SK-N-SH (cell line): Measurements from ENCODE around the gene FAM107B. TPM values are rescaled to one million over a fixed set of nuclear protein-coding genes. Genes with fewer than 3 reads are reported as not detected.

ENCODE experiments used
- CTCF ChIA-PET: fragments of 300-600, 350-600 bp; formaldehyde crosslinking; extraction: SDS; loops from one replicate; lab custom pipeline; 2021; lab: Yijun Ruan, JAX
- POLR2A ChIA-PET: fragments of 350-600 bp; sonication (Branson Sonifier 250); formaldehyde crosslinking; extraction: SDS; loops from one replicate; lab custom pipeline; 2020; ENCODE audit warnings: antibody characterized with exemption, inconsistent platforms; lab: Yijun Ruan, JAX
- DNase-seq: peaks from one replicate; pipeline ENCODE4 v3.0.0; 2012
- H2AFZ ChIP-seq: fragments of 200-600 bp; sonication (generic); 2 replicates; pipeline ENCODE4 v1.8.1; 2016; ENCODE audit warnings: antibody characterized with exemption, mild to moderate bottlenecking, low read depth
- H3F3A ChIP-seq: fragments of 200-600 bp; sonication (generic); replicated peaks from 2 replicates; pipeline ENCODE3; 2016; ENCODE audit warnings: antibody characterized with exemption, mild to moderate bottlenecking; ENCODE audit not compliant: insufficient read depth
- H3K27ac ChIP-seq, 2 experiments: fragments of 200-500 bp in 1 of 2; fragments of 200-600 bp in 1 of 2; sonication (Bioruptor generic) in 1 of 2; sonication (generic), shearing (Covaris generic) in 1 of 2; 2 replicates each; pipeline versions ENCODE4 v1.5.1 to v1.6.1; 2014 to 2016; ENCODE audit warnings: low read depth in 2 of 2, inconsistent platforms in 1 of 2, low read length in 1 of 2, mild to moderate bottlenecking in 1 of 2, mixed read lengths in 1 of 2
- H3K27me3 ChIP-seq: fragments of 200-600 bp; sonication (generic), shearing (Covaris generic); 2 replicates; pipeline ENCODE4 v1.6.1; 2016; ENCODE audit warnings: mixed run types; ENCODE audit not compliant: insufficient read depth
- H3K36me3 ChIP-seq, 2 experiments: fragments of 200-500 bp in 1 of 2; fragments of 200-600 bp in 1 of 2; sonication (Bioruptor generic) in 1 of 2; sonication (generic) in 1 of 2; replicated peaks in 1 of 2; 2 replicates each; pipeline versions ENCODE3 to v1.5.1; 2014 to 2016; ENCODE audit warnings: low read length in 1 of 2, mild to moderate bottlenecking in 1 of 2; ENCODE audit not compliant: insufficient read depth in 2 of 2, control insufficient read depth in 1 of 2
- H3K4me1 ChIP-seq, 2 experiments: fragments of 200-500 bp in 1 of 2; fragments of 200-600 bp in 1 of 2; sonication (Bioruptor generic) in 1 of 2; sonication (generic), shearing (Covaris generic) in 1 of 2; 2 replicates each; pipeline versions ENCODE4 v1.5.1 to v1.6.1; 2014 to 2016; ENCODE audit warnings: low read depth in 1 of 2, low read length in 1 of 2, mixed run types in 1 of 2; ENCODE audit not compliant: insufficient read depth in 2 of 2, control insufficient read depth in 1 of 2
- H3K4me2 ChIP-seq: fragments of 200-600 bp; sonication (generic), shearing (Covaris generic); 2 replicates; pipeline ENCODE4 v1.6.1; 2017; ENCODE audit warnings: mixed run types
- H3K4me3 ChIP-seq, 2 experiments: fragments of 200-500 bp in 1 of 2; fragments of 200-600 bp in 1 of 2; sonication (Bioruptor generic) in 1 of 2; sonication (generic), shearing (Covaris generic) in 1 of 2; 2 replicates each; pipeline versions ENCODE4 v1.5.1 to v1.8.1; 2014 to 2016; ENCODE audit warnings: low read depth in 2 of 2, inconsistent platforms in 1 of 2, low read length in 1 of 2, mild to moderate bottlenecking in 1 of 2, mixed read lengths in 1 of 2, moderate library complexity in 1 of 2
- H3K79me2 ChIP-seq: fragments of 200-600 bp; sonication (generic); 2 replicates; pipeline ENCODE4 v1.8.1; 2017; ENCODE audit warnings: mild to moderate bottlenecking; ENCODE audit not compliant: insufficient read depth
- H3K9ac ChIP-seq: fragments of 200-600 bp; sonication (generic); 2 replicates; pipeline ENCODE4 v1.6.1; 2017; ENCODE audit warnings: mixed run types
- H3K9me2 ChIP-seq: fragments of 200-600 bp; sonication (generic); 2 replicates; pipeline ENCODE4 v1.6.1; 2017; ENCODE audit warnings: mixed run types
- H3K9me3 ChIP-seq: fragments of 200-600 bp; sonication (generic); 2 replicates; pipeline ENCODE4 v1.6.1; 2017; ENCODE audit warnings: mixed run types, mild to moderate bottlenecking, moderate library complexity
- H4K20me1 ChIP-seq: fragments of 200-600 bp; sonication (generic); 2 replicates; pipeline ENCODE4 v1.6.1; 2017; ENCODE audit warnings: mild to moderate bottlenecking, mixed run types; ENCODE audit not compliant: insufficient read depth
- CHD2 ChIP-seq: fragments of 150-350 bp; IDR thresholded peaks from 2 replicates; pipeline ENCODE4 v1.6.1; 2018; ENCODE audit warnings: low read length; ENCODE audit not compliant: partially characterized antibody
- EP300 ChIP-seq, 2 experiments: IDR thresholded peaks; 2 replicates each; pipeline versions ENCODE4 v1.4.0 to v1.6.1; 2012; ENCODE audit warnings: borderline replicate concordance in 1 of 2, low read depth in 1 of 2, low read length in 1 of 2
- EZH2phosphoT487 ChIP-seq: fragments of 200-600 bp; sonication (generic); IDR thresholded peaks from 2 replicates; pipeline ENCODE4 v1.6.1; 2017; ENCODE audit warnings: low read depth, mixed run types, mild to moderate bottlenecking, antibody characterized with exemption, moderate library complexity, borderline replicate concordance
- FOXJ3 ChIP-seq: sonication (generic); formaldehyde crosslinking; IDR thresholded peaks from 2 replicates; pipeline ENCODE4 v1.5.1; 2020; ENCODE audit warnings: mild to moderate bottlenecking, missing genetic modification reagents
- FOXM1 ChIP-seq: IDR thresholded peaks from 2 replicates; pipeline ENCODE4 v1.4.0; 2012; ENCODE audit warnings: low read depth, mild to moderate bottlenecking
- GABPA ChIP-seq: IDR thresholded peaks from 2 replicates; pipeline ENCODE4 v1.4.0; 2012; ENCODE audit warnings: low read depth, mild to moderate bottlenecking
- JUND ChIP-seq: IDR thresholded peaks from 2 replicates; pipeline ENCODE4 v1.4.0; 2012
- MEF2A ChIP-seq: IDR thresholded peaks from 2 replicates; pipeline ENCODE4 v1.4.0; 2012; ENCODE audit warnings: low read depth, borderline replicate concordance
- NRF1 ChIP-seq: IDR thresholded peaks from 2 replicates; pipeline ENCODE4 v1.6.1; 2012; ENCODE audit warnings: low read depth, mild to moderate bottlenecking, low read length
- POLR2AphosphoS5 ChIP-seq: IDR thresholded peaks from 2 replicates; pipeline ENCODE4 v1.6.1; 2012; ENCODE audit warnings: low read depth, low read length
- RCOR1 ChIP-seq: fragments of 150-350 bp; IDR thresholded peaks from 2 replicates; pipeline ENCODE4 v1.6.1; 2017; ENCODE audit warnings: antibody characterized with exemption, low read length
- RFX5 ChIP-seq: IDR thresholded peaks from 2 replicates; pipeline ENCODE4 v1.6.1; 2012; ENCODE audit warnings: mild to moderate bottlenecking, improper control_type of control experiment, low read length
- RXRA ChIP-seq: IDR thresholded peaks from 2 replicates; pipeline ENCODE4 v1.4.0; 2012; ENCODE audit warnings: low read depth, mild to moderate bottlenecking, borderline replicate concordance
- SMC3 ChIP-seq: IDR thresholded peaks from 2 replicates; pipeline ENCODE4 v1.6.1; 2012; ENCODE audit warnings: low read depth, low read length, improper control_type of control experiment
- TCF12 ChIP-seq: IDR thresholded peaks from 2 replicates; pipeline ENCODE4 v1.4.0; 2012
- YY1 ChIP-seq: IDR thresholded peaks from 2 replicates; pipeline ENCODE4 v1.4.0; 2012; ENCODE audit warnings: low read depth, mild to moderate bottlenecking
- WGBS: methylation state at CpG from one replicate; pipeline ENCODE4 v1.1.6; 2017; ENCODE audit warnings: low lambda C conversion rate; 5-methylcytosine and 5-hydroxymethylcytosine counted together
- polyA plus RNA-seq, 3 experiments: library from polyadenylated mRNA; depleted of rRNA; stranded (reverse); fragments of >200 nt; gene quantifications; 2 replicates each; pipeline ENCODE4 v1.2.3, GENCODE V29; 2012
- TF ChIP-seq, protein P1 (sequence below): fragments of 150-350 bp; IDR thresholded peaks from 2 replicates; pipeline ENCODE4 v1.6.1; 2016; ENCODE audit warnings: mild to moderate bottlenecking, low read depth, low read length
- TF ChIP-seq, protein P2 (sequence below): IDR thresholded peaks from 2 replicates; pipeline ENCODE4 v1.4.0; 2012; ENCODE audit warnings: low read depth, borderline replicate concordance
- TF ChIP-seq, protein P3 (sequence below): IDR thresholded peaks from 2 replicates; pipeline ENCODE4 v1.4.0; 2012; ENCODE audit warnings: low read depth
- TF ChIP-seq, protein P4 (sequence below): IDR thresholded peaks from 2 replicates; pipeline ENCODE4 v1.4.0; 2012; ENCODE audit warnings: low read depth, borderline replicate concordance
- TF ChIP-seq, protein P5 (sequence below): IDR thresholded peaks from 2 replicates; pipeline ENCODE4; 2012

Gene FAM107B
- polyA plus RNA-seq, 1 of the 3 experiments (the other 2 are of a cell fraction) = 1.0 TPM

DNA sequence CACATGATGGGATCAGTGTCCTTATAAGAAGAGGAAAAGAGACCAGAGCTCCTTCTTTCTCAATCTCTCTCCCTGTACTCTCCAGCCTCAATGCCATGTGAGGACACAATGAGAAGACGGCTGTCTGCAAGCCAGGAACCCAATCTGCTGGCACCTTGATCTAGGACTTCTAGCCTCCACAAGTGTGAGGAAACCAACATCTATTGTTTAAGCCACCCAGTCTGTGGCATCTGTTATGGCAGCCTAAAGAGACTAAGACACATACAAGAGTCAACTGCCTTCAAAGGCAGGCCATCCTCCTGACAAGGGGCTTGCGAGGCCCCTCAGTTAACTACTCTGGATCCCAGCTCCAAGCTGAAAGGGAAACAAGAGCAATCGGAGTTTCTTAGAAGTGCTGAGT is 225.7 kb downstream of the FAM107B start:
- Histone ChIP-seq H3F3A (no peaks in the 10 kb centered on the region), H3K79me2 (no peaks in the 10 kb centered on the region), H3K4me3 (no peak overlapping the region), H3K9me2 (no peaks in the 10 kb centered on the region), H3K36me3 (no peaks in the 10 kb centered on the region), H2AFZ (no peak overlapping the region), H3K4me2 (no peak overlapping the region), H3K27me3 (no peaks in the 10 kb centered on the region), H3K27ac (no peak overlapping the region), H4K20me1 (no peaks in the 10 kb centered on the region), H3K4me1 (no peaks in the 10 kb centered on the region; a peak in 1 of 4 replicates), H3K9me3 (no peaks in the 10 kb centered on the region), H3K9ac (no peak overlapping the region)
- ChIA-PET POLR2A (no interaction called here), CTCF (interaction anchor here (0.8 to 1.2 kb wide), 4 partner anchors 9 to 275 kb away, joined by 3 to 4 read pairs (median 3); no protein-coding TSS in a partner anchor)
- no peak for DNase-seq
- 97% methylated on average over 3 of the region's 3 CpGs for WGBS
- TF ChIP-seq, protein P1, sequence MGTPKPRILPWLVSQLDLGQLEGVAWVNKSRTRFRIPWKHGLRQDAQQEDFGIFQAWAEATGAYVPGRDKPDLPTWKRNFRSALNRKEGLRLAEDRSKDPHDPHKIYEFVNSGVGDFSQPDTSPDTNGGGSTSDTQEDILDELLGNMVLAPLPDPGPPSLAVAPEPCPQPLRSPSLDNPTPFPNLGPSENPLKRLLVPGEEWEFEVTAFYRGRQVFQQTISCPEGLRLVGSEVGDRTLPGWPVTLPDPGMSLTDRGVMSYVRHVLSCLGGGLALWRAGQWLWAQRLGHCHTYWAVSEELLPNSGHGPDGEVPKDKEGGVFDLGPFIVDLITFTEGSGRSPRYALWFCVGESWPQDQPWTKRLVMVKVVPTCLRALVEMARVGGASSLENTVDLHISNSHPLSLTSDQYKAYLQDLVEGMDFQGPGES = no peak
- TF ChIP-seq, protein P2, sequence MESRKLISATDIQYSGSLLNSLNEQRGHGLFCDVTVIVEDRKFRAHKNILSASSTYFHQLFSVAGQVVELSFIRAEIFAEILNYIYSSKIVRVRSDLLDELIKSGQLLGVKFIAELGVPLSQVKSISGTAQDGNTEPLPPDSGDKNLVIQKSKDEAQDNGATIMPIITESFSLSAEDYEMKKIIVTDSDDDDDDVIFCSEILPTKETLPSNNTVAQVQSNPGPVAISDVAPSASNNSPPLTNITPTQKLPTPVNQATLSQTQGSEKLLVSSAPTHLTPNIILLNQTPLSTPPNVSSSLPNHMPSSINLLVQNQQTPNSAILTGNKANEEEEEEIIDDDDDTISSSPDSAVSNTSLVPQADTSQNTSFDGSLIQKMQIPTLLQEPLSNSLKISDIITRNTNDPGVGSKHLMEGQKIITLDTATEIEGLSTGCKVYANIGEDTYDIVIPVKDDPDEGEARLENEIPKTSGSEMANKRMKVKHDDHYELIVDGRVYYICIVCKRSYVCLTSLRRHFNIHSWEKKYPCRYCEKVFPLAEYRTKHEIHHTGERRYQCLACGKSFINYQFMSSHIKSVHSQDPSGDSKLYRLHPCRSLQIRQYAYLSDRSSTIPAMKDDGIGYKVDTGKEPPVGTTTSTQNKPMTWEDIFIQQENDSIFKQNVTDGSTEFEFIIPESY = no peak
- TF ChIP-seq EP300 (IDR thresholded peaks at IDR 0.05; ENCODE audit: borderline replicate concordance in 1 of 2, low read depth in 1 of 2, low read length in 1 of 2) = no peak
- no peak for TF ChIP-seq FOXJ3 (CRISPR knock-in tag)
- TF ChIP-seq, protein P3, sequence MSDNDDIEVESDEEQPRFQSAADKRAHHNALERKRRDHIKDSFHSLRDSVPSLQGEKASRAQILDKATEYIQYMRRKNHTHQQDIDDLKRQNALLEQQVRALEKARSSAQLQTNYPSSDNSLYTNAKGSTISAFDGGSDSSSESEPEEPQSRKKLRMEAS = no peak
- no peak for TF ChIP-seq EZH2phosphoT487
- TF ChIP-seq NRF1 = no peak
- TF ChIP-seq RFX5 = no peak
- TF ChIP-seq FOXM1 = no peak
- no peak for TF ChIP-seq YY1
- no peak for TF ChIP-seq POLR2AphosphoS5
- TF ChIP-seq RCOR1 = no peak

DNA sequence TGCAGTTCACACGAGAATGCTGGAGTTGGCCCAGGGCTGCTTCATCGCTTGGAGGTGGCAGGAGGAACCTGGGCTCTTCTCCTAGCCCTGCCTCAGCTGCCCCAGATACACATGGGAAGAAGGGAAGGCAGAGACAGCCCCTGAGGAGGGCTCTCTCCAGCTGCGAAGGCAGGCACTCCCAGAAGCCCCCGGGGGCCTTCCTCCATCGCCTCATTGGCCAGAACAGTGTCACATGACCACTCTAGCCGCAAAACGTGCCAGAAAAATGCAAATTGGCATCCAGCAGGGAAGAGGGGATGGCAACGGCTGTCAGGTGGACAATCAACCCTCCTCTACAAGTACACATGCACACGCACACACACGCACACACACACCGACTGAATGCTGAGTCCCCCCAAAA is 226.2 kb downstream of the FAM107B start:
- H3K27ac ChIP-seq = no peak overlapping the region
- no peaks in the 10 kb centered on the region for H3F3A ChIP-seq
- TF ChIP-seq CHD2 (no peak), SMC3 (no peak), GABPA (no peak), RCOR1 (no peak), JUND (no peak), MEF2A (no peak), TCF12 (no peak), RXRA (no peak), RFX5 (no peak), POLR2AphosphoS5 (no peak)
- TF ChIP-seq, protein P2 = no peak
- TF ChIP-seq, protein P4, sequence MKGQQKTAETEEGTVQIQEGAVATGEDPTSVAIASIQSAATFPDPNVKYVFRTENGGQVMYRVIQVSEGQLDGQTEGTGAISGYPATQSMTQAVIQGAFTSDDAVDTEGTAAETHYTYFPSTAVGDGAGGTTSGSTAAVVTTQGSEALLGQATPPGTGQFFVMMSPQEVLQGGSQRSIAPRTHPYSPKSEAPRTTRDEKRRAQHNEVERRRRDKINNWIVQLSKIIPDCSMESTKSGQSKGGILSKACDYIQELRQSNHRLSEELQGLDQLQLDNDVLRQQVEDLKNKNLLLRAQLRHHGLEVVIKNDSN = no peak
- TF ChIP-seq, protein P5, sequence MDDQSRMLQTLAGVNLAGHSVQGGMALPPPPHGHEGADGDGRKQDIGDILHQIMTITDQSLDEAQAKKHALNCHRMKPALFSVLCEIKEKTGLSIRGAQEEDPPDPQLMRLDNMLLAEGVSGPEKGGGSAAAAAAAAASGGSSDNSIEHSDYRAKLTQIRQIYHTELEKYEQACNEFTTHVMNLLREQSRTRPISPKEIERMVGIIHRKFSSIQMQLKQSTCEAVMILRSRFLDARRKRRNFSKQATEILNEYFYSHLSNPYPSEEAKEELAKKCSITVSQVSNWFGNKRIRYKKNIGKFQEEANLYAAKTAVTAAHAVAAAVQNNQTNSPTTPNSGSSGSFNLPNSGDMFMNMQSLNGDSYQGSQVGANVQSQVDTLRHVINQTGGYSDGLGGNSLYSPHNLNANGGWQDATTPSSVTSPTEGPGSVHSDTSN = no peak
- DNase-seq = no peak
- H3K9me2 ChIP-seq = no peaks in the 10 kb centered on the region
- H2AFZ ChIP-seq = no peak overlapping the region
- ChIA-PET CTCF (interaction anchor here (0.9 to 1.1 kb wide), 2 partner anchors 11 to 275 kb away, joined by 4 to 6 read pairs; no protein-coding TSS in a partner anchor), POLR2A (no interaction called here)
- no peak overlapping the region for H3K4me2 ChIP-seq
- H3K4me3 ChIP-seq = no peak overlapping the region
- H3K4me1 ChIP-seq = peaks cover 0 to 4% of the 10 kb centered on the region in 2 experiments; a peak in 2 of 4 replicates
- no peaks in the 10 kb centered on the region for H4K20me1 ChIP-seq
- no peak overlapping the region for H3K9ac ChIP-seq
- H3K27me3 ChIP-seq = no peaks in the 10 kb centered on the region
- H3K79me2 ChIP-seq = no peaks in the 10 kb centered on the region
- 78% methylated on average over 7 of the region's 11 CpGs for WGBS
- no peaks in the 10 kb centered on the region for H3K9me3 ChIP-seq
- H3K36me3 ChIP-seq = no peaks in the 10 kb centered on the region
